ENCODE measurements around the gene SLC13A4.
"Not testable (repeated sequence)": the region's sequence is repeated elsewhere in the genome, so short reads cannot be mapped to it uniquely, and the experiment has no call there.

The SLC13A4 gene

DNA sequence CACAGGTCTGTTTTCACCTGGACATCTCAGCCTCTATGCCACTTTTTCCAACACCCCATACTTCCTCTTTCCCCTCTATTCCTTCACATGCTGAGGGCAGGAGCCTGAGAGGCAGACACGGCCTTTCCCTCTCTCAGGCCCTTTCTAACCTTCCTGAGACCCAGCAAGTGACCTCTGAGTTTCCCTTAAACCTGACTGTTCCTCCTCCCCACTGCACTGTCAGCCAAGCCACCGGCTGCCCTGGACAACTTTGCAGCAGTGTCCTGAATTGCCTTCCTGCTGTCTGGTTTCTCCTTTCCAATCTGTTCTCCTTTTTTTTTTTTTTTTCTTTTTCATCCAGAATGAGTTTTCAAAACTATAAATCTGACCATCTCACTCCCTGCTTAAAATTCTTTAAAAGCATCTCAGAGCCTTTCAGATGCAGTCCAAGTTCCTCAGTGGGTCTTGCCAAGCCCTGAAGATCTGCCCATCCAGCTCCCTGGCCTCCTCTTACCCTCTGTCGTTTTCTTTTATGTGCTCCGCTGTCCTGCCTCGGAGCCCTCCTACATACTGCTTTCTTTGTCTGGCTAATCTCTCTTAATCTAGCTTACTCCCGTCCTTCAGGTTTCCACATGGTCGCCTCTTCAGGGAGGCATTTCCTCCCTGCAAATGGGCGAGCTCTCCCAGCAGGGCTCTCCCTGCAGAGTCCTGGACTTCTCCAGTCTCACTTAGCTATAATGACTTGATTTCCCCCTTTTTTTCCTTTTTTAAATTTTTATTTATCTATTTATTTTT lies 30.5 kb downstream of the SLC13A4 start:
- peak; percentile 44 for DNase-seq (ENCODE audit: low read depth, low spot score)

DNA sequence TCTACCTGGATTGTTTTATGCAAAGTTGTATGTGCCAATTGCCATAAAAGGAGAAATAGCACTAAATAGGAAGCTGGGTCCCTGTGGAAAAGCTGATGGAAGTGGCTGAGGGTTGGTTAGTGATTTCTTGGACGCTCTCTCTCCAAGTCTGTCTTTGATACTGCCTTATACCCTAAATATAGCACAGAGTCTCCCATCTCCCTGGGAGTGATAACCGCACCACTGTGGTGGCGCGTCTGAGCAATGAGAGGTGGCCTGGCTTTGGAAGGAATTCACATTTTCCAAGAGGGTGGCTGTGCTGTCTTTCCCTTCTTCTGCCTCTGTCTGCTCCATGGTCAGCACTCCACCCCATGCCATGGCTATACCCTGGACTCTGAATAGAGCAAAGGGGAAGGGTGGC lies 34.4 kb downstream of the SLC13A4 start:
- DNase-seq (ENCODE audit: low read depth, low spot score), result no peak

DNA sequence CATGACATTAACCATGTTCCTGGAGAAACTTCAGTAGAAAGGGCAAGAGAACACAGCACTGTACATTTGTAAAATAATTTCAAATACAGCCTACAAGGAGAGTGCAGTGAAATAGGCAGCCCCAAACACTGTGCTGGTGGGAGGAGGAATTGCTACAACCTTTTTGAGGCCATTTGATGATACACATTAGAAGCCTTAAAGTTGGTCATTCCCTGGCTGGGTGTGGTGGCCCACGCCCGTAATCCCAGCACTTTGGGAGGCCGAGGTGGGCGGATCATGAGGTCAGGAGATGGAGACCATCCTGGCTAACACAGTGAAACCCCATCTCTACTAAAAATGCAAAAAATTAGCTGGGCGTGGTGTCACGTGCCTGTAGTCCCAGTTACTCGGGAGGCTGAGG lies 35.4 kb downstream of the SLC13A4 start:
- DNase-seq (ENCODE audit: low read depth, low spot score), result not testable (repeated sequence)

DNA sequence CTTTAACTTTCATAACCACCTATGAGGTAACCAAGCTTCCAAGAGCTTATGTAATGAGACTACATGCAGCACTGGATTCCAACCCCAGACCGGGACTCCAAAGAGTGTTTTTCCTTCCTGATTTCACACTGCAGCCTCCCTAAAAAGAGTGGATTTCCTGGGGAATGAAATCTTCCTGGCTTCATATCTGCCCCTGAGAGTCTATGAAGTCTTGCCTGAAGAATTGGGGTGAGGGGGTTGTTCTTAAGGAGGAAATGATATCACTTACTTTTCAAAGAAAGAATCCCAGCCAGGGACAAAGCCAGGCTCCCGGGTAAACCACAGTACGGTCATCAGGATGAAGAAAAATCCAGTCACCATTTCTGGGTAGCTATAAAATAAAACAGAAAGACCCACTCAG lies 35.9 kb downstream of the SLC13A4 start:
- DNase-seq (ENCODE audit: low read depth, low spot score), result no peak

DNA sequence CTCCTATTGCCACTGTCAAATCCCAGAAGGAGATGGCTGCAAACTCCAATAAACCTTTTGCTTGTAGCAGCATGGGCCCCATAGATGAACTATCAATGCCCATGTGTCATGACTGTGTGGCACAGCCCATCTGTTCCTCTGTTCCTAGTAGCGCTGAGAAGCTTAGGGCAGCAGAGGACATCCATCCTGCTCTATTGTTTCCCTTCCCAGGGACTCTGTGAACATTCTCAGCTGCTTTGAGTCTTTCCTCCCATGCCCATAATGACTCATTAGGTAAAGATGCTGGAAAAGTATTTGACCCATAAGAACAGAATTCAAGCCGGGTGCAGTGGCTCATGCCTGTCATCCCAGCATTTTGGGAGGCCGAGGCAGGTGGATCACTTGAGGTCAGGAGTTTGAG lies 37.4 kb downstream of the SLC13A4 start:
- DNase-seq (ENCODE audit: low read depth, low spot score), result no peak

DNA sequence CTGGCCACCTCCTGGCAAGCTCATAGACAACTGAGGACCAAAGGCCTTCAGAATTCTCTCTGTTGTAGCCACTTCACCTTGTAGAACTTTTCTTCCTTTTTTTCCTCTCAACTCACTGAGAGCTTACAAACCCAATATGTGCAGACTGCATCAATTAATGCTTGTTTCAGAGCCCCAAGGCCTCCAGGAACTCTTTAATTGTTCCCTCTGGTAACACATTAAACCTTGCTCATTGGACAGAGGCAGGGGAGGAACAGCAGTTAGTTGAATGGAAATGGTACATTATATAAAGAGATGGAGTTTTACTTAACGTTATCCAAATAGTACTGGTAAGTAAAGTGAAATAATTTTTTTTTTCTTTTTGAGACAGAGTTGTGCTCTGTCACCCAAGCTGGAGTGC lies 40.5 kb downstream of the SLC13A4 start:
- DNase-seq (ENCODE audit: low read depth, low spot score), result no peak

DNA sequence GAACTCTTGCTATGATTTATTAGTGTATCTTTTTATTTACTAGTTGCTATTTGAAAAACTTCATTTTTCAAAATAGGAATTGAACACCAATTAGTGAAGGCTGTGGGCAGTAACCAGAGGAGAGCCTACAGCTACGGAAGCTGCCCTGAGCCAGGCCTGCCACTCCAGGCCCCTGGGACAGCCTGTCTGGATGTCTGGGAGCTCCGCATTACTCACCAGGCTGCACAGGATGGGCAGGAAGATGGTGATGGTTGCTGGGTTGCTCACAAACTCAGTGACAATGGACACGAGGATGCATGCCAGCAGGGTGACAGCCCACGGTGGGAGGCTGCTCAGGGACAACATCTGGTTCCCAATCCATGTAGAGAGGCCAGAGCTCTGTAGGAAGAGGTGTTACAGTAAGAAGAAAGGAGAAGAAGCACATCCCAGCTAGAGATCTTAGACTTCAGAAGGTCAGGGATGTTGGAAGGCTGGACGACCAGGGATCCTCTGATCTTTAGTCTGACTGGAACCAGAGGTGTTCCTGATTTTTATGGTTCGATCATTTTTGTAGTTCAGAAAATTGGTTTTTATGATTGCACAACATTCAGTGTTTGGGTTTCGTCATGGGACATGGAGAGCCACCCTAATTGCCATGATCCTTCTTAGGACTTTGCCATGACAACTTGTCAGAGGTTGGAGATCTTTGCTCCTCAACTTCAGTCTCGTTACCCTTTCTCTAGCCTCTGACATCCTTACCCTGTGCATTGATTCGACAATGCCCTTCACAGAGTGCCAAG lies 42.5 kb downstream of the SLC13A4 start:
- no peak for DNase-seq (ENCODE audit: low read depth, low spot score)

DNA sequence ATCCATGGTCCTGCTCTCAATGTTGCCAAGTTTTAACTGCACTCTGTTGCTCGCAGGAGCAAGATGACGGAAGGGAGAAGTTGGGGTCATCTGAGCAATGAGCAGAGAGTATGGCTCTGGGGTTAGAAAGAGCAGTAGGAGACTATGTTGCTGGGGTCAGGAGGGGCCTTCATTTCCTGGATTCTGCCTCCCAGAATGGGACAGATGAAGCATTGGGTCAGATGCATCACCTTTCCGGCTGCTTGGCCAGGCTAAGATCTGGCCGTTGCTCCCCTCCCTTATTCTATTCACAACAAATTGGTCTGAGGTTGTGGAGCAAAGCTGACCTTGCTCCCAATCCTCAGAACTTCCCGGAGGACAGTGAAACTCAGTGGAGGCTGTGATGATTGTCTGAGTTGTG lies 43.3 kb downstream of the SLC13A4 start:
- no peak for DNase-seq (ENCODE audit: low read depth, low spot score)

DNA sequence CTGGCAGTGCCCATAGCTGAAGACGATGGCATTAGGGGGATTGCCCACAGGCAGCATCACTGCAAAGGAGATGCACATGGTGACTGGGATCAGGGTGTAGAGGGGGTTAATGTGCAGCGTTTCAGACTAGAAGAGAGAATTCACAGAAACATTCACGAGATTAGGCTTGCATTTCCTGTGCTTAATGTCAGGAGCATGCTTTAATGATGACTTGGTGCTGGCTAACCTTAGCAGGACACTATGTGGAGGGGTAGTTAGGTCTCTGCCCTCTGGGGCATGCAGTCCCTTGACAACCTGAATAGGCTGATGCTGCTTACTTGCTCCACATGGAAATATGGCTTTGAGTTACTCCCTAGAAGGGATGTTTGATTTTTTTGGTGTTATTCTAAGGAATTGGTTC lies 43.9 kb downstream of the SLC13A4 start:
- no peak for DNase-seq (ENCODE audit: low read depth, low spot score)

DNA sequence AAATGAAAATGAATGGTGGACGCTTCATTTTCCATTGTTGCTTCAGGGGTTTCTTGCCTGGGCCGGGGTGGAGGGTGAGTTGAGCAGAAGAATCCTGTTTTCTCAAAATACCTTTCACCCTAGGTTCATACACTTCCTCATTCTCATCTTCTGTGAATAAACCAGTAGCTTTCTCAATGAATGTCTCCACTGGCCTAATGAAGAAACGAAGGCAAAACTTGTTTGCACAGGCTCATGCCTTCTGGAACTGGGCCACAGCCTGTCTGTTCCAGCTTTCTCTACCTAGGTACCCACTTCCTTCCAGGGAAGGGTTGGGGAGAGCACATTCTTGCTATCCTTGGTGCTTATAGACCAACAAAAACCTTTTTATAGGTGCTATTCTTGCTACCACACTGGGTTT lies 44.4 kb downstream of the SLC13A4 start:
- no peak for DNase-seq (ENCODE audit: low read depth, low spot score)

DNA sequence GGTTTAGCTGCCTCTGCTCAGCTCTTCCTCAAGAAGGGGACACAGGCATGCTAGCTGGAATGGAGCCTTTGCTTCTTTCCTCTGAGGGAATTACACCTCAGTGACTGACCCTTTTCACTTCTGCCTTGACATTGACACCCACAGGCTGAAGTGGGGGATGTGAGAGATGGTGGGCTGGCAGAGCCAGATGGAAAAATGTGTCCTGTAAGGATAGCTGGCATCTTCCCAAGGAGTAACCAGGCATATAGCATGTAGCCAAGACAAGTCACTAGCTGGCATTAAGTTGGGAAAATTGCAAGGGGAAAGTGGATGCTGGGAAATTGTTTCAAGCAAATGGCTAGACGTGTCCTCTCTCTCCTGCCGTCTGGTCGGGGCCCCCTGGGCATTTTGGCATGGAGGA lies 45.8 kb downstream of the SLC13A4 start:
- DNase-seq (ENCODE audit: low read depth, low spot score), result no peak

DNA sequence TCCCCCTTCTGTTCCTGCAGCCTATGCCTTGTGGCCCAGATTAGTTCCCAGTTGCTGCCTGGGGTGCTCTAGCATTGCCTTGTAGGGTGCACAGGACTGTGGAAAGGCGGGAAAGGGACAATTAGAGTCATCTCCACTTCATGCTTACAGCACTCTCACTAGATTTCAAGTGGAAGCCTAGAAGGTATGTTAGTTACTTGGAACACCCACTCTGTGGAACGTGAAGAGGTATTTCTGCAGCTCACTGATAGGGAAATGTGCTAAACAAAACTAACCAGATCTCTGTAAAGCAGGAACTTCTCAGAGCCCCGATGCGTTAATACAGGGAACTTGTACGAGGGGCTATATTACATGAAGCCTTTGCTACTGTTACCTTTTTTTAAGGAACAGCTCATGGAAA lies 46.2 kb downstream of the SLC13A4 start:
- DNase-seq (ENCODE audit: low read depth, low spot score), result no peak

DNA sequence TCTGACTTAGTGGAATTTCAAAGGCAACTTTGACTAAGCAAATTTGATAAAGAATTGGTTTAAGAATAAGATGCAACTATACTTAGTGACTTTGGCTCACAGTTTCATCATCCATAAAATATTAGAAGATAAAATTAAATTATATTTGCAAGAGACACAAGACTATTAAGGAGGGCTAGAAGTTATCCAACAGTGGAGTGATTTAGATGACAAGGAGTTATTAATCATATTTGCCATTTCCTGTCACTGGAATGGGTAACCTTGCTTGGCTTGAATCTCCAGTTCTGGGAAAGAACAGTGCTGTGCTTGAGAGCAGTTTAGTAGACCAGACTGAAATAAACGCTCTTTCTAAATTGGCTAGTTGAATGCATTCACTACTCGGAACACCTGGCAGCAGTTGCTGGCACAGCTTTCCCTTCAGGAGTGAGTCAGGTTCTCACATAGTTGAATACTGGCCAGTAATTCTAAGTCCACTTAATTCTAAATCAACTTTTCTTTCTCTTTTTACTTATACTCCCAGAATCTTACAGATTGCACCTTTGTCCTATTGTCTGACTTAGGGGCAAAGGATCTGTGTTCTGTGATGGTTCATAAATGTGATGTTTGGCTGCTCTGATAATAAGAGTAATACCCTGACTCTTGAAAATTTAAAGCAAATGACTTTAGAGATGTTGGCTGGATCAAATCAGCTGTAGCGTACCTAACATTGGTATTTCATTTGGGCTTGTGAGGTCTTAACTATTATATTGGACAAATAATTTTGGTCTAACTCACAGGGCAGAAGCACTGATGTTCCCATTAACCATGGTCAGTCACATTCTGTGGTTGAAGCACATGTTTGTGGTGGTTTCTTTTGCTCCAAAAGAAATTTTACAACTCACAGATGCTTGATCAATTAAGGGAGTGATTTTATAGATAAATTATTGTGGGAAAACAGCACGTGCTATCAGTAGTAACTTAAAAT lies 49.1 kb downstream of the SLC13A4 start:
- DNase-seq (ENCODE audit: low read depth, low spot score), result no peak

DNA sequence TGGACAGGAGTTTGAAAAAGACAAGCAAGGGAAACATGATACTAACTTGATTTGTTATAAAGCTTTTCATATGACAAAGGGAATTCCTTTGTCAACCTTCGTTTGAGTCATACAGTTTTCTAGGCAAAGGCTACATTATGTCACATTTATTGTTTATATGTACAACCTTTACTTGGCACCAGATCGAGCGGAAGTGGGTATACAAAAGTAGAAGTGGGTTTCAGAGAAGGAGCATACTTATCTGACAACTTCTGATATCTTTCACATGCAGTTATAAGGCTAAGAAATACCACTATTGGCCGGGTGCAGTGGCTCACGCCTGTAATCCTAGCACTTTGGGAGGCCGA lies 54.7 kb downstream of the SLC13A4 start:
- DNase-seq (ENCODE audit: low read depth, low spot score), result no peak

DNA sequence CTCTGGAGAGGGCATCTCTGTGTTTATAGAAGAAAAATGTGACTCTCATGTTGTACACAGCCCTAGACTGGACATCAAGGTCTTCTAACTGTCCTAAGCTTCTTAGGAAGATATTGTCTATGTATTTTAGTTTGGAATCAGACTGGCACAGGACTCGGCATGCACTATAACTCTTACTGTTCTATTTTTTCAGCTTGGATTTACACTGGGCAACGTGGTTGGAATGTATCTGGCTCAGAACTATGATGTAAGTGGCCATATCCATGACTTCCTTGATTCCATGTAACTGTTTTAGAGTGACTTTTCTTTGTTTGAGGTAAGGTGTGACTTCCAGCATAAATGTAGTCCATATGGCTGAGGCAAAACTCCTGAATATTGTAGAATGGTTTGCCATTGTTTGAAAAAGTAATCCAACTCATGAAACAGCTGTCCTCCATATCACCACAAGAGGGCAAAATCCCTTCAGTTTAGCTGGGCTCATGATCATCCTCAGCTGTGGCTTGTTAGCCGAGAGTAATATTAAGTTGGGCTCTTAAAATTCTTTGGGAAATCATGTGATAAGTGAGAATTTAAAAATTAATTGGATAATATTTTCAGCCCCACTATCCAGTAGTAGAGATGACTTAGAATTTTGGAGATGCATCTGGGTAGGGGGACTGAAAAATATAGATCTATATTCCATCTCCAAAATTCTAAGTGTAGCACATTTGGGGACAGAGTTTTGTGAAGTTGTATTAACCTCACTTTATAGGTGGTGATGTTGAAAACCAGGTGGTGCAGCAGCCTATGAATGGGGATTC lies 55.2 kb downstream of the SLC13A4 start:
- DNase-seq (ENCODE audit: low read depth, low spot score), result peak; percentile 23

DNA sequence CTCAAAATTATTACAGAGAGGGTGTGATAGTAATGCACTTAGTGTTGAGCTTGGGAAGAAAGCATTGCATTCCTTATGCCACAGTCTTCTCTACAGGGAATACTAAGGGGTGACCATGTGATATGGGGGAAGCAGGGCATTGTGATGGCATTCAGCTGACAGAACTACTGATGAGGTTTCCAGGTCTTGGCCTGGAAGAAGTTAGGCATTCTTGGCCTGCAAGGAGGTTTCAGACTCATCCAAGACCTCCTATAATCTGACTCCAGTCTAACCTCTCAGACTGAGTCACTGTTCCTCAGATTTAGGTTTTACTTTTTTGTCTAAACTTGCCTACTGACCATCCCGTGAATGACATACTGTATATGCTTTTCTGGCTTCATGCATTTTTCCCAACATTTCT lies 57.8 kb downstream of the SLC13A4 start:
- DNase-seq (ENCODE audit: low read depth, low spot score), result no peak

DNA sequence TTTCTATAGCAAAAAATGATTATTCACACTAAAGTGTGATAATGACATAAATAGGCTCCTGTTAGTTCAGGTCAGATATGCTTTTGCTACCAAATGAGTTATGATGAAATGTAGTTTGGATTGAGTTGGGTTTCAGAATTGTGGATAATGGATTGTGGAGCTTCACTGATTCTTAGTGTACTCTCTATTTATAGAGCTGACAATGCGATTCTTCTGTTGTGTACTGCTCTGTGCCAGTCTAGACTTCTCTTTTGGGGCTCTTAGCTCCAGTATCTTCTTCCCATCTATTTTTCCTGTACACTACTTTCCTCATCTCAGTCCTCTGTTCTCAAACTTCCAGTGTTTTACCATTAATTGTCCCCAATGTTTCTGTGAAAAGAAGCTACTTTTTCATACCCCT lies 58.2 kb downstream of the SLC13A4 start:
- no peak for DNase-seq (ENCODE audit: low read depth, low spot score)

DNA sequence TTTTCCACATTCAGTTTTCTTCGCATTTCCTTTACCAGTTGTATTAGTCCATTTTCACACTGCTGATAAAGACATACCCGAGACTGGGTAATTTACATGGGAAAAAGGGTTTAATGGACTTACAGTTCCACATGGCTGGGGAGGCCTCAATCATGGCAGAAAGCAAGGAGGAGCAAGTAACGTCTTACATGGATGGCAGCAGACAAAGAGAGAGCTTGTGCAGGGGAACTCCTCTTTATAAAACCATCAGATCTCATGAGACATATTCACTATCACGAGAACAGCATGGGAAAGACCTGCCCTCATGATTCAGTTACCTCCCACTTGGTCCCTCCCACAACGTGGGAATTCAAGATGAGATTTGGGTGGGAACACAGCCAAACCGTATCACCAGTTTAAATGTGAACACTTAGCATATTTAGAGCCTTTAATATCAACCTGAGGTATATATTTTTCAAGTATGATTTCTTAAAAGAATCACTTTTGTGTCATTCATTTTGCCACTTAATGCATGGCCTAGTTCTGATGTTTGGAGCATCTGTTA lies 59.1 kb downstream of the SLC13A4 start:
- not testable (repeated sequence) for DNase-seq (ENCODE audit: low read depth, low spot score)

DNA sequence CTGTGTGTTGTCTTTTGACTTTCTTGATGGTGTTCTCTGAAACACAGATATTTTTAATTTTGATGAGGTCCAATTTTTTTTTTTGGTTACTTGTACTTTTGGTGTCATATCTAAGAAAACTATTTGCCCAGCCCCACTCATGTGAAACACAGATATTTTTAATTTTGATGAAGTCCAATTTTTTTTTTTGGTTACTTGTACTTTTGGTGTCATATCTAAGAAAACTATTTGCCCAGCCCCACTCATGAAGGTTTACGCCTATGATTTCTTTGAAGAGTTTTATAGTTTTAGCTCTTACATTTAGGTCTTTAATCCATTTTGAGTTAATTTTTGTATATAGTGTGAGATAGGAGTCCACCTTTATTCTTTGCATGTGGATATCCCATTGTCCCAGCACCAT lies 60.4 kb downstream of the SLC13A4 start:
- DNase-seq (ENCODE audit: low read depth, low spot score), result not testable (repeated sequence)

DNA sequence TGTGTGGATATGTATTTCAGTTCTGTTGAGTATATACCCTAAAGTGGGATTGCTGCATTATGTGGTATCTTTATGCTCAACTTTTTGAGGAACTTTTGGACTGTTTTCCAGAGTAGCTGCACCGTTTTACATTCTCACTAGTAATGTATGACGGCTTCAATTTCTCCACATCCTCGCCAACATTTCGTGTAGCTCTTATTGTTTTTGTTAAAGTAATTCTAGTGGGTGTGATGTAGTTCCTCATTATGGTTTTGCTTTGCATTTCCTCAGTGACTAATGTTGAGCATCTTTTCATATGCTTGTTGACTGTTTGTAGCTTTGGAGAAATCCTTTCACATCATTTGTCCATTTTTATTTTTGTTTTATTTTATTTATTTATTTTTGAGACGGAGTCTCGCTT lies 61.1 kb downstream of the SLC13A4 start:
- DNase-seq (ENCODE audit: low read depth, low spot score), result no peak

DNA sequence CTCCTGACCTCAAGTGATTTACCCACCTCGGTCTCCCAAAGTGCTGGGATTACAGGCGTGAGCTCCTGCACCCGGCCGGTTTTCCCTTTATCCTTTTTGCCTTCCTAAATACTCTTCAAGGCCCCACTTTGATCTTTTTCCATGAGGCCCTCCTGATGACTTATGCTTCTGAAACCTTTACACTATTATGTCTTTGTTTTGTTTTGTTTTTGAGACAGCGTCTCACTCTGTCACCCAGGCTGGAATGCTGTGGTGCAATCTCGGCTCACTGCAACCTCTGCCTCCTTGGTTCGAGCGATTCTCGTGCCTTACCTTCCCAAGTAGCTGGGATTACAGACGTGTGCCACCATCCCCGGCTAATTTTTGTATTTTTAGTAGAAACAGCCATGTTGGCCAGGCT lies 61.8 kb downstream of the SLC13A4 start:
- no peak for DNase-seq (ENCODE audit: low read depth, low spot score)
